Natural killer cell (primary cell): ENCODE results near the gene DENND2D. TPM values are rescaled to one million over a fixed set of nuclear protein-coding genes. Genes with fewer than 3 reads are reported as not detected.

Experiments
- ATAC-seq, 3 donors: fragments of 150-1000 bp in 2 of 3; fragments of 200-7000 bp in 1 of 3; cut with Tn5 transposase; 1 replicate in 1 of 3; 2 replicates in 2 of 3; pipeline ENCODE4 v1.10.0; 2021; ENCODE audit warnings: mild to moderate bottlenecking in 2 of 3, moderate library complexity in 2 of 3
- DNase-seq, 2 donors: peaks; one replicate each; pipeline versions ENCODE4 v3.0.0 to v3.0.0-alpha.2; 2013 to 2021; ENCODE audit warnings: mixed read lengths in 1 of 2
- H3K27ac ChIP-seq: one replicate; pipeline ENCODE4 v1.5.1; 2013; ENCODE audit warnings: mild to moderate bottlenecking, low read length
- H3K27me3 ChIP-seq: one replicate; pipeline ENCODE4 v1.6.1; 2013; ENCODE audit warnings: low read length; ENCODE audit not compliant: control insufficient read depth, insufficient read depth
- H3K36me3 ChIP-seq: one replicate; pipeline ENCODE4 v1.6.1; 2013; ENCODE audit warnings: low read length; ENCODE audit not compliant: control insufficient read depth, insufficient read depth
- H3K4me1 ChIP-seq: one replicate; pipeline ENCODE4 v1.6.1; 2013; ENCODE audit warnings: low read length; ENCODE audit not compliant: control insufficient read depth, insufficient read depth
- H3K4me3 ChIP-seq: one replicate; pipeline ENCODE4 v1.5.1; 2013; ENCODE audit warnings: low read length
- H3K9me3 ChIP-seq: one replicate; pipeline ENCODE4 v1.6.1; 2013; ENCODE audit warnings: low read length; ENCODE audit not compliant: control insufficient read depth, insufficient read depth
- H3K27ac Mint-ChIP-seq, 2 donors: one replicate each; pipeline ENCODE4 v1.8.0; 2022; ENCODE audit warnings: mild to moderate bottlenecking in 2 of 2, mixed read lengths in 2 of 2, moderate library complexity in 1 of 2
- H3K27me3 Mint-ChIP-seq, 2 donors: one replicate each; pipeline ENCODE4 v1.8.0; 2022; ENCODE audit warnings: low read depth in 2 of 2, mixed read lengths in 2 of 2
- H3K36me3 Mint-ChIP-seq: one replicate; pipeline ENCODE4 v1.8.0; 2022; ENCODE audit warnings: mixed read lengths
- H3K4me1 Mint-ChIP-seq, 2 donors: one replicate each; pipeline ENCODE4 v1.8.0; 2022; ENCODE audit warnings: mixed read lengths in 2 of 2
- H3K4me3 Mint-ChIP-seq: one replicate; pipeline ENCODE4 v1.8.0; 2022; ENCODE audit warnings: mild to moderate bottlenecking, moderate library complexity, mixed read lengths
- H3K9me3 Mint-ChIP-seq, 2 donors: one replicate each; pipeline ENCODE4 v1.8.0; 2022; ENCODE audit warnings: mixed read lengths in 2 of 2
- WGBS: methylation state at CpG from one replicate; pipeline ENCODE4 v1.1.7; 2013; ENCODE audit warnings: missing lambda C conversion rate; ENCODE audit not compliant: insufficient coverage; 5-methylcytosine and 5-hydroxymethylcytosine counted together
- intact Hi-C: fragments of 100-400 bp; cut with micrococcal nuclease; formaldehyde crosslinking; loops from one replicate; pipeline ENCODE4 v1.14.2; 2022
- total RNA-seq, 4 donors: library from RNA; stranded (reverse); fragments of 120-200 nt in 1 of 4; gene quantifications; one replicate each; pipeline versions ENCODE4 v1.2.3 to v1.2.4, GENCODE V29; 2013 to 2022
- TF ChIP-seq, protein P1 (sequence below): fragments of 200-600 bp; IDR thresholded peaks from one replicate; pipeline ENCODE4 v1.8.0; 2022; ENCODE audit warnings: antibody characterized with exemption

The DENND2D gene
- total RNA-seq, 3 donors from 2014 or later (not counting 1 experiment from before 2014, with no cell fraction given): 203 to 297 (median 203) TPM

- Mint-ChIP-seq H3K4me3 (no peak overlapping the region), H3K9me3 (no peaks in the 10 kb centered on the region), H3K36me3 (peaks cover 22% of the 10 kb centered on the region), H3K27ac (peak overlapping the region; percentile 35 to 60), H3K27me3 (no peaks in the 10 kb centered on the region), H3K4me1 (peaks cover 49 to 62% of the 10 kb centered on the region in 2 donors)
- H3K27me3 ChIP-seq: no peaks in the 10 kb centered on the region
- ATAC-seq: no peak
- WGBS: 93% methylated on average over 4 of the region's 5 CpGs
- H3K36me3 ChIP-seq: peaks cover 47% of the 10 kb centered on the region
- no peak overlapping the region for H3K27ac ChIP-seq
- TF ChIP-seq, protein P1, sequence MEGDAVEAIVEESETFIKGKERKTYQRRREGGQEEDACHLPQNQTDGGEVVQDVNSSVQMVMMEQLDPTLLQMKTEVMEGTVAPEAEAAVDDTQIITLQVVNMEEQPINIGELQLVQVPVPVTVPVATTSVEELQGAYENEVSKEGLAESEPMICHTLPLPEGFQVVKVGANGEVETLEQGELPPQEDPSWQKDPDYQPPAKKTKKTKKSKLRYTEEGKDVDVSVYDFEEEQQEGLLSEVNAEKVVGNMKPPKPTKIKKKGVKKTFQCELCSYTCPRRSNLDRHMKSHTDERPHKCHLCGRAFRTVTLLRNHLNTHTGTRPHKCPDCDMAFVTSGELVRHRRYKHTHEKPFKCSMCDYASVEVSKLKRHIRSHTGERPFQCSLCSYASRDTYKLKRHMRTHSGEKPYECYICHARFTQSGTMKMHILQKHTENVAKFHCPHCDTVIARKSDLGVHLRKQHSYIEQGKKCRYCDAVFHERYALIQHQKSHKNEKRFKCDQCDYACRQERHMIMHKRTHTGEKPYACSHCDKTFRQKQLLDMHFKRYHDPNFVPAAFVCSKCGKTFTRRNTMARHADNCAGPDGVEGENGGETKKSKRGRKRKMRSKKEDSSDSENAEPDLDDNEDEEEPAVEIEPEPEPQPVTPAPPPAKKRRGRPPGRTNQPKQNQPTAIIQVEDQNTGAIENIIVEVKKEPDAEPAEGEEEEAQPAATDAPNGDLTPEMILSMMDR: no peak
- intact Hi-C loops: no loop called here
- DNase-seq: no peak
- no peaks in the 10 kb centered on the region for H3K4me1 ChIP-seq
- no peaks in the 10 kb centered on the region for H3K9me3 ChIP-seq
- H3K4me3 ChIP-seq: no peak overlapping the region
These were observed 46.1 kb downstream of the DENND2D start for GRCh38 chr1:111154021-111154999.

- H3K9me3 ChIP-seq: no peaks in the 10 kb centered on the region
- TF ChIP-seq, protein P1: no peak
- Mint-ChIP-seq H3K27ac (peak overlapping the region; percentile 50 to 67), H3K4me3 (peak overlapping the region; percentile 25), H3K36me3 (peaks cover 28% of the 10 kb centered on the region), H3K27me3 (no peaks in the 10 kb centered on the region), H3K4me1 (peaks cover 61 to 76% of the 10 kb centered on the region in 2 donors), H3K9me3 (no peaks in the 10 kb centered on the region)
- H3K27ac ChIP-seq: no peak overlapping the region
- no peaks in the 10 kb centered on the region for H3K27me3 ChIP-seq
- no peaks in the 10 kb centered on the region for H3K4me1 ChIP-seq
- no peak overlapping the region for H3K4me3 ChIP-seq
- peaks cover 54% of the 10 kb centered on the region for H3K36me3 ChIP-seq
- no peak for ATAC-seq
- intact Hi-C loops: no loop called here
- 7% methylated on average over 2 of the region's 3 CpGs for WGBS
- DNase-seq: no peak
These were observed 48.6 kb downstream of the DENND2D start for GRCh38 chr1:111151838-111152237.

DNA sequence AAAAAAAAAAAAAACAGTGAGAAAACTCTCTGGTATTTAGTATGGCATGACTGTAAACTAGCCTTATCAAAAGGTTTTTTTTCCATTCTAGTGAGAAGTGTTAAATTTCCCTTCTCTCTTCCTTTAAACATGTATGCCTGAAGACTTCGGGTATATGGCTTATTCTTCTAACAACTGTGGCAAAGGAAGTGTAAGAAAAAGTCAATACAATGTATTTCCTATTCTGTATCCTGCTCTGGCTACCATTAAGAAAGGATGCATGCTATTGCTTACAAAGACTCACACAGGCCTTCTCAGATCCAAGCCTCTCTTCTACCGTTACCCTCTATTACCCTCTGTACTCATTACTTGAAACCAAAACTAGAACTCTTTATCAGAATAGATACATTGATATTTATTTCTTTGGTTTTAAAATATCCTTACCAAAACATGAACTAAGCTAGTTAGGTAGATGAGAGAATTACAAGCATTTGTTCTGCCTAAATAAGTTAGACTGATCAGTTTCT lies 52.0 kb downstream of the DENND2D start:
- no peaks in the 10 kb centered on the region for H3K9me3 Mint-ChIP-seq
- DNase-seq (no peak), ATAC-seq (no peak)
- Histone ChIP-seq H3K4me3 (no peak overlapping the region), H3K27ac (no peak overlapping the region), H3K9me3 (no peaks in the 10 kb centered on the region), H3K36me3 (peaks cover 36% of the 10 kb centered on the region), H3K27me3 (no peaks in the 10 kb centered on the region), H3K4me1 (no peaks in the 10 kb centered on the region)
- intact Hi-C loops: no loop called here
- WGBS: 100% methylated on average over 1 of the region's 2 CpGs
- TF ChIP-seq, protein P1: no peak
- H3K4me1 Mint-ChIP-seq: peaks cover 60 to 64% of the 10 kb centered on the region in 2 donors
- H3K27me3 Mint-ChIP-seq: no peaks in the 10 kb centered on the region
- peaks cover 15% of the 10 kb centered on the region for H3K36me3 Mint-ChIP-seq
- no peak overlapping the region for H3K4me3 Mint-ChIP-seq
- H3K27ac Mint-ChIP-seq: peak overlapping the region; percentile 27 to 71
